ELF-1 (cell line): ENCODE results near the gene PLCG2.
"Not testable (repeated sequence)": the region's sequence is repeated elsewhere in the genome, so short reads cannot be mapped to it uniquely, and the experiment has no call there.

Experiments used
- DNase-seq: peaks from one replicate; pipeline ENCODE4 v3.0.0-alpha.2; 2016; ENCODE audit warnings: low read depth, low spot score

Gene PLCG2

DNA sequence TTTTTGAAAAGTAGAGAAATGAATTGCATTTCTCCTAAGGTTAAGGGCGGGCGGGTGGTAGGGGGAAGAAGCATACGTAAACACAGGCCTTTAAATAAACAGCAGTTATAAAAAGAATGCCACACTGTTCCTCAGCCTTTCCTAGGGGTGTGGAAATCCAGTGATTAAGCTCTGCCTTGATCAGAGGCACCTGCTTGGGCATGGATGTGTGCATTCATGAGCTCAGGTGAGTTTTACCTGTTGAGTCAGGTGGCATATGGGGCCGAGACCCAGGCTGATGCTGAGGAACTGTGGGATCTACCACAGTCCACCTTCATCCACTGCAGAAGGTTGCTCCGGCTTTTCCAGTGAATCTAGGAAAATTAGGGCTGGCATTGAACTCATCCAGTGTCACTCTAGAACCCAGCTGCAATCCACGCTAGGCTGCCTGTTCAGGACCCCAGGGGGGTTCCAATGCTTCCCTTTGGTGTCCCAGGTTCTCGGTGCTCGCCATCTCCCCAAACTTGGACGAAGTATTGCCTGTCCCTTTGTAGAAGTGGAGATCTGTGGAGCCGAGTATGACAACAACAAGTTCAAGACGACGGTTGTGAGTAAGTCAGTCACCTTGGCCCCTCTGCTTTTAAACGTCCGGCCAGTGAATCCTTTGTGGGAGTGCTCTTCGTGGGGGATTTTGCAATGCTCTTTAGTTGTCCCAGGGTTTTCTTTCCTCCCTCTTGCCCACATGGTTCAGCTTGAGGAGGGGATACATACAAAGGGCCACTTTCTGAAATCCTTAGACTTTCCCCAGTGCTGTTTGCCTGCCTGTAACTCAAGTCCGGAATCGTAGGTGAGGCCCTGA is 159.5 kb downstream of the PLCG2 start:
- DNase-seq = no peak

DNA sequence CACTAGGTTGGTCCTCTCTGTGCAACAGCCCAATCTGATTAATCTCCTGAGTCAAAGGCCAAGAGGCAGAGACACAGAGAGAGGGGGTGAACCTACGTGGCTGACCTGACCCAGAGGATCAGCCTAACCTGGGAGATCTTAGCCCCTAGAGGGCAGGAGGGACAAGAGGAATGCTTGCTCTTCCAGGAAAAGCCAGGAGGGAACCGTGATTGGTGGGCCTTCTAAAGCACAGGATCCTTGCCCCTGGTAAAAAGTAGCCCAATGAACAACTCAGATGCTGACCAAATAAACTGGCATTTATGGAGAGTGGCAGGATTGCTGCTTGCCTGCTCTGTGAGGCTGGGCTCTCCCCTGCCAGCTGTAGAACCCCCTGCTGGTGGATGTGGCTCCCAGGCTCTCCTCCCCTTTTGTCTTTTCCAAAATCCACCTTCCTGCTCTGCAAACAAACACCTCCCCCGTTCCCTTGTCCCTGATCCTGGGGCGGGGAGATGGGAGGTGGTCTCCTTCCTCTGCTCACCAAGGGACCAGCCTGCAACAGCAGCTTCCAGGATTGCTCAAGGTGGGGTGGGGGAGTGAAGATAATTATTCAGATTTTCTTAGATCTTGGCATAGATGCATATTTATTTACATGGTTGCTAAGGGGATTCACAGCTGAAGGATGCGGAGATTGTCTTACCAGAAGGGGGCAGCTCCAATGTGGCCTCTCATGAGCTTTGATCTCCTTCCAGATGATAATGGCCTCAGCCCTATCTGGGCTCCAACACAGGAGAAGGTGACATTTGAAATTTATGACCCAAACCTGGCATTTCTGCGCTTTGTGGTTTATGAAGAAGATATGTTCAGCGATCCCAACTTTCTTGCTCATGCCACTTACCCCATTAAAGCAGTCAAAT is 160.3 kb downstream of the PLCG2 start:
- peak; percentile 79 for DNase-seq

DNA sequence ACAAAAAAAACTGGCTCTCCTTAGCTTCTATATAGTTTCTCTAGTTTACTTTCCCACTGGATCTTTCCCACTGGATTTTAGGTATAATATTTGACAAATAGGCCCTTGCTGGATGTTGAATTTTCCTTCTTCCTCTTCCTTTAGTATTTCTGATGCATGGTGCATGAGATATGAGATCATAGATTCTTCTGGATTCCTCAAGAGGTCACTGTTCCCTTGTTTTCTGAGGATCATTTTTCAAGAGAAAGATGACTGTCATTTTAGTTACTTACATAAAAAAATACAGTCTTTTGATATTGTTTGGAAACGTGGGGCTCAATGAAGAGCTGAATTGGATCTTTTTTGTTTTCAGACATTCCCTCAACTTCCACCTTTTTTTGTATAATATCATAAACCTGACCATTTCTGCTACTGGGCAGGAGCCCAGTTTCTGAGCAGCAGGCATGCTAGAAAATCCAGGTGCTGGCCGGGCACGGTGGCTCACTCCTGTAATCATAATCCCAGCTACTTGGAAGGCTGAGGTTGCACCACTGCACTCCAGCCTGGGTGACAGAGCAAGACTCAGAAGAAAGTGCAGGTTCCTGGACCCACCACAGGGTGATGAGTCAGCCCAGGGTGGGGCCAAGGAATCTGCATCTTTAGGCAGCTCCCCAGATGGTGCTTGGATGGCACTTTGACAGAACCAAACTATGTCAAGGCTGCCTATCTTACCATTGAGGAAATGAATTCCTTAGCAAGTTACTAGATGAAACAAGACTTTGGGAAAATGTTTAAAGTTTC is 161.9 kb downstream of the PLCG2 start:
- no peak for DNase-seq

DNA sequence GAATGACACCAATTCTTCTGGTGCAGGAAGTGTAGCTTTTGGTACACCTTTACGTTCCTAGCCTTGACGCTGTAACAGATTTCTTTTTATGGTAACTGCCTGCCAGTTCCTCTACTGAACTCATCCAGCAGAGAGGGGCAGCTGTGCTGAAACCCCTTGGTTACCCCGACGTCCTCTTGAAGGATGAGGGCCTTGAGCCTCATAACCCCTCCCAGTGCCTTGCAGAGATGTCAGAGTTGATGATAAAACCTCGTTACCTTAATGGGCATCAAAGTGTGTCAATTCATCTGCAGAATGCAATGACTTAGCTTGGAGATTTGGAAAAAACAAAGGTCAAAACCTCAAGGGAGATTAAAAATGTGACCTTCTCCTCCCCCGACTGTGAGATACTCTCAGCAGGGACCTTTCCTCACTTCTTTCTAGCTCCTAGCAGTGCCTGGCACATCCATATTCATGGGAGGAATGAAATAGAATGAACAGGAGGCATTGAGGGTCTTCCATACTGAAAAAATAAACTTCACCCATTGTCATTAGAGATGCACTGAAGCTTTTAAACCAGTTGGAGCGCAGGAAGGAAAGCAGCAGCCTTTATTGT is 163.0 kb downstream of the PLCG2 start:
- DNase-seq = no peak

DNA sequence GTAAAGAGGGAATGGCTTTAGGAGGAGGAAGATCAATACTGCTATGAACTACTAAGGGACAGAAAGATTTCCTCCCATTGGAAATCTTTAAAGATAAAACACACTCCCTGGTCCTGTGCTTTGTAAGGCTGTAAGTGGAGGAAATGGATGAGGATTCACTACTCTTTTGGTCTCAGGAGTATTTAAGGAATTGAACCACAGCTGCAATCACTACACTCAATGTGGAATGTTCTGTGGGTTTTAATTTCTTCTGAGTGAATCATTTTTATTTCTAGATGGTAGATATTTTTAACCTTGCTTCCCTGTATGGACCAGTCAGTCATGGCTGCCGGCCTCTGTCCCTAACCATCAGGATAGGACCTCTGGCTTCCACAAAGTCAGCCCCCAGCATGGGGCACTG is 166.6 kb downstream of the PLCG2 start:
- no peak for DNase-seq

DNA sequence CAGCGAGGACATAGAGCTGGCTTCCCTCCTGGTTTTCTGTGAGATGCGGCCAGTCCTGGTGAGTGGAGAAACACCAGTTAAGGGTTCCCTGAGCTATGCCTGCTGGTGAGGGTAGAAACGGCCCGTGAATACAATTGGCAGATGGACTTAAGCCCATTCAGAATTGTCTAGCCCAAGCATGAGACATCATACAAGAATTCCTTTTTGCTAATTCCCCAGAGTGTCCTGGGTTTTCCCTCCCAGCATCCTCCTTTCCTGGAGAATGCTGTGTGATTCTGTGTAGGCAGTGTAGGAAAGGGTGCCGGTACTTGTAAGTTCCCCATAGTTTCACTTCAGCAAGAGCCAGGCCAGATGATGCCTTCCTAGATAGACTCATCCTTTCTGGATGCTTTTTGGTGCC is 167.1 kb downstream of the PLCG2 start:
- DNase-seq = no peak

DNA sequence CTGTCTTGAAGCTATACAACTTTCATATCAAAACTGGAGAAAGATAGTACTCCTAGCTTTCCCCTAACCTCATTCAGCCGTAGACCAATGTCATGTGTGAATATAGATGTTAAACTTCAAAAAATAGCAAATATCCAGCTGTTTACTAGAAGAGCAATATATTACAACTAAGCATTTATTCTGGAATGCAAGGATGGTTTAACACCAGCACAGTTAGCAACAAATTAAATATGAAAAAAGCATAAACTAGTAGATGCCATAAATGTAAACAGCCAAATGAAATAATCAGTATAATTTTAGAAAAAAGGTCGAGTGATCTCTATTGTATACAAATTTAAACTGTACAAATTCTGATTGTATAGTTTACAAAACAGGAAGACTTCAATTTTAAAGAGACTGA is 172.5 kb downstream of the PLCG2 start:
- DNase-seq = no peak

DNA sequence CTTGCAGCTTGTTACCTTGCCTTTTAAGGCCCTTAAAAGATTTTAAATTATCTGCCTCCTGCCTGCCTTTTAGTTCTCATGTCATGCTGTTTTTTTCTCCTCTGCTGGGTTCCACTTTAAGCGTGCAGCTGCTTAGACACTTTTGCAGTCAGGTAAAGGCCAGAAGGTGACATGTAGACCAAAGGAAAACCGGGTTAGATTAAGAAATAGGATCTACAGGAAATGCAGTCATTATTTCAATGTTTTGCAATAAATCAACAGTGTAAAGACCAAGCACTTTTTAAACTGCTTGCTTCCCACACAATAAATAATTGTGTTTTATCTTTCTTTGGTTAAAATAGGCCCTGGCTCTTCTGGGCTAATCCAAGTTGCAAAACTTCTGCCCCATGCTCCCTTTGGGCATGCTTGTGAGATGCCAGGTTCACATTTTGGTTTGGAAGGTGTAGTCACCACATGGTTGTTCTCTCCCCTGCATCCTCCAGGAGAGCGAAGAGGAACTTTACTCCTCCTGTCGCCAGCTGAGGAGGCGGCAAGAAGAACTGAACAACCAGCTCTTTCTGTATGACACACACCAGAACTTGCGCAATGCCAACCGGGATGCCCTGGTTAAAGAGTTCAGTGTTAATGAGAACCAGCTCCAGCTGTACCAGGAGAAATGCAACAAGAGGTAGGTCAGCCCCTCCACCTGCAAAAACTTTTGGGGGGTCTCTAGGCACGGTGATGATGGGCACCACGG is 177.3 kb downstream of the PLCG2 start:
- DNase-seq = no peak

DNA sequence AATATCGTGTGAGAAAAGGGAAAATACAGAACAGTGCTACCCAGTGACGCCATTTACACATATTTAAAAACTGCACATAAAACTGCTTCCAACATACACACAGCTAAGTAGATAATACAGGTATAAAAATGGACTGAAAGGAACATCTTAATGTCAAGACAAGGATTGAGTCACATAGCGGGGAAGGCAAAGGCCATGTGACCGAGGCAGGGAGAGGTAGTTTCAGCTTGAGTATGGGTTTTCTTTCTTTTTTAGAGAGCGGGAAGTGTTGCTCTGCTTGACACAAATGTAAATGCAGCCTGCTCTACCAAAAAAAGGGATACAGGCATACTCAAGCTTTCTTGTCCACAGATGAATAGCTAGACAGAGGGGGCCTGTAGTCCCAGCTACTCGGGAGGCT is 185.7 kb downstream of the PLCG2 start:
- DNase-seq = no peak

DNA sequence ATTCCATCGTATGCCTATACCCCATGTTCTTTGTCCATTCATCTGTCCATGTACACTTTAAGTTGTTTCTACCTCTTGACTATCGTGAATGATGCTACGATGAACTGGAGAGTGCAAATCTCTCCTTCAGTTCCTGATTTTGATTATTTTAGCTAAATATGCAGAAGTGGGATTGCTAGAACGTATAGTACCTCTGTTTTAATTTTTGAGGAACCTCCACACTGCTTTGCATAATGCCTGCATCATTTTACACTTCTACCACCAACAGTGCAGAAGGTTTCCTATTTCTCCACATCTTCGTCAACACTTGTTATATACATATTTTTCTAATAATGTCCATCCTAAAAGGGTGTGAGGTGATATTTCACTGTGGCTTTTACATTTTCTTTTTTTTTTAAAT is 188.3 kb downstream of the PLCG2 start:
- no peak for DNase-seq

DNA sequence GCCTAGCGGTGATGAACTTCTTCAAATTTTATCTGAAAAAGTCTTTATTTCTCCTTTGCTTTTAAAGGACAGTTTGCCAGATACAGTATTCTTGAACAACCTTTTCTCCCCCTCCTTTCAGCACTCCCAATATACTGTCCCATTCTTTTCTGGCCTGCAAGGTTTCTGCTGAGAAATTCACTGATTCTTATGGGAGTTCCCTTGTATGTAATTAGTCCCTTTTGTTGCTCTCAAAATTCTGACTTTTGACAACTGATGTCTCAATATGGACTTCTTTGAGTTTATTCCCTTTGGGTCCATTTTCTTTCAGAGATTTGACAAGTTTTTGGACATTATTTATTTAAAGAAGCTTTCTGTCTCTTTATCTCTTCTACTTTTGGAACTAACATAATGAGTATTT is 192.8 kb downstream of the PLCG2 start:
- DNase-seq = no peak

DNA sequence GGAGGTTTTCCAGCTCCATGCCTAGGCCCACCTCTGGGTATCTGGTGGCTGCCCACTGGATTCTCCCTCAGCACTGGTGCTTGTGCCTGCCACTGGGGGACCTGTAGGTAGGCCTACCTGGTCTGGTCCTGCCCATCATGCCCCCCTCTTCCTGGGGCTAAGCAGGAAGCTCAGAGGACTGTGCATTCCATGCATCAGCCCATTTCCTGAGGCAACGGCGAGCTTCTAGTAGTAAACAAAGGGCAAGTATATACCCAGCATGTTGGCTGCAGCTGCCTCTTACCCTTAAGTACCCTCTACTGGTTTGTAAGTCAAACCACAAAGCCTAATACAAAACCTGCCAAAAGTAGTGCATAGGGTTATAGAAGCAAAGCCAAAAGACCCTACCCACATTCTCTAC is 194.6 kb downstream of the PLCG2 start:
- peak; percentile 15 for DNase-seq

DNA sequence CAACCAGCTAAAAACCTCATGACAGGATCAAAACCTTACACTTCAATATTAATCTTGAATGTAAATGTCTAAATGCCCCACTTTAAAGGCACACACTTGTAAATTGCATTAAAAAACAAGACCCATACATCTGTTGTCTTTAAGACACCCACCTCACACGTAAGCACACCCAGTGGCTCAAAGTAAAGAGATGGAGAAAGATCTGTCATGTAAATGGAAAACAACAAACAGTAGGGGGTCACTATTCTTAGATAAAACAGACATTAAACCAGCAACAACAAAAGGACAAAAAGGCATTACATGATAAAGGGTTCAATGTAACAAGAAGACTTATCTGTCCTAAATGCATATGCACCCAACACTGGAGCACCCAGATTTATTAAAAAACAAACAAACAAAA is 196.5 kb downstream of the PLCG2 start:
- no peak for DNase-seq

DNA sequence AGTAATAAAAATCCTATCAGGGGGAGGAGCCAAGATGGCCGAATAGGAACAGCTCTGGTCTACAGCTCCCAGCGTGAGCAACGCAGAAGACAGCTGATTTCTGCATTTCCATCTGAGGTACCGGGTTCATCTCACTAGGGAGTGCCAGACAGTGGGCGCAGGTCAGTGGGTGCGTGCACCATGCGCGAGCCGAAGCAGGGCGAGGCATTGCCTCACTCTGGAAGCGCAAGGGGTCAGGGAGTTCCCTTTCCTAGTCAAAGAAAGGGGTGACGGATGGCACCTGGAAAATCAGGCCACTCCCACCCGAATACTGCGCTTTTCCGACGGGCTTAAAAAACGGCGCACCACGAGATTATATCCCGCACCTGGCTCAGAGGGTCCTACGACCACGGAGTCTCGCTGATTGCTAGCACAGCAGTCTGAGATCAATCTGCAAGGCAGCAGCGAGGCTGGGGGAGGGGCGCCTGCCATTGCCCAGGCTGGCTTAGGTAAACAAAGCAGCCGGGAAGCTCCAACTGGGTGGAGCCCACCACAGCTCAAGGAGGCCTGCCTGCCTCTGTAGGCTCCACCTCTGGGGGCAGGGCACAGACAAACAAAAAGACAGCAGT is 198.3 kb downstream of the PLCG2 start:
- not testable (repeated sequence) for DNase-seq

DNA sequence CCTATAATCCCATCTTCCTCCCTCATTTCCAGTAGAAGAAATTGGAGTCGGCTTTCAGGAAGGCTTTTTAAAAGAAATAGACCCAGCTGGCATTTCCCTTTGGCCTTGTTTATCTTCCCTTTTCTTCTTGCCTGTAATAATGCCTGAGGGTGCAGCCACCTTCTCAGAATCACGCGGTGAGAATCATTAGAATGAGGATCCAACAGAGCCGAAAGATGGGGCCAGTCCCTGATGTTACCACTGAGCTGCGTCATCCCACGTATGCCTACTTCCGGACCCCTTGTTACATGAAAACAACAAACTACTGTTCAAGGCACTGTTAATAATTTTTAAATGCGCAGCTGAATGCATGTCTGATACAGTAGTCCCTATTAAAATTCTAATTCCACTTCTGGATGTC is 208.0 kb downstream of the PLCG2 start:
- no peak for DNase-seq

DNA sequence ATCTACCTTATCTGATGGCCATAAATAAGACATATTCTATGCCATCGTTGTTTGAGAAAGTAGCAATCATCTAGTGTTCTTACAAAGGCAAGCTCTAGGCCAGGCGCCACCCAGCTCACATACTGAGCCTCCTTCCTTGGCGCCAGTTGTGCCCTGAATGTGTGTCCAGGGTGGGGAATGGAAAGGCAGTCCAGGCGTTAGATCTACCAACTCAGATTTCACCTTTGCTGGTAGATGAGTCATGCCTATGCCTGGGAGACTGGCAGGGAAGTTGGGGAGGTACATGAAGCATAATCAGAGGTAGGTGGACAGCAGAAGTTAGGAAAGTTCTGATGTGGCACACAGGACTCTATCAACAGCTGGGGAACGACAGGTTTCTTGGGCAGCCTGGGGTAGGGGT is 208.6 kb downstream of the PLCG2 start:
- no peak for DNase-seq

DNA sequence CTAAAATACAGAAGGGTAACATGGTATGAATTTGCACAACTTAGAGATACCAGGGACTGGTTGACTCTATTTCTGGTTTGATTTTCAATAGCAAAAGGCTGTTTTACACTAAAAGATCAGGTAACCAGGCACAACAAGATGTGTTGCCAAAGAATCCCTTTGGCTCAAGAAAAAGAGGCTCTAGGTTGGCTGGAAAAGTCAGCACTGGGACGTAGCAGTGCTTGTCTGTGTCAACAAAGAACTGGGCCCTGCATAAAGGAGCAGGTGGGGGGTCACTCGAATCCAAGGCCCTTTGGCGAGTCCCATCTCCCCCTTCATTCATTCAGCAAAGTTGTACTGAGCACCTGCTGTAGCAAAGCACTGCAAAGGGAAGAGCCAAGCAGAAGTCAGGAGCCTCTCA is 213.8 kb downstream of the PLCG2 start:
- no peak for DNase-seq

DNA sequence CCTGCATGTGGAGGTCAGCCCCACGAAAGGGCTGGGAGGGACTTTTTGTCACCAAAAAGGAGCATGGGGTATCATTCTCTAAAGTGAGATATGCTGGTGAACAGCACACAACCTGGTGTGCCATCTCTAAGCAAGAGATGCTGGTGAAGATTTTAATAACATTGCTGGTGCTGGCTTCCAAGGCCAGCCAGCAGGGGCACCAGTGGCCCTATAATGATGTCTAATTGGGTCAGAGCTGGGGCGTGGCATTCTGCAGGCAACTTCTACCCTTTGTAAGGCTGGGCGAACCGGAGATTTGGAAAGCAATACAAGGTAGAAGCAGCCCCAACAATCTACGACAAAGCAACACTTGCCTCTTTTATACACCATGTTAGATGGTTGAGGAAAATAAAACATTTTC is 215.4 kb downstream of the PLCG2 start:
- no peak for DNase-seq

DNA sequence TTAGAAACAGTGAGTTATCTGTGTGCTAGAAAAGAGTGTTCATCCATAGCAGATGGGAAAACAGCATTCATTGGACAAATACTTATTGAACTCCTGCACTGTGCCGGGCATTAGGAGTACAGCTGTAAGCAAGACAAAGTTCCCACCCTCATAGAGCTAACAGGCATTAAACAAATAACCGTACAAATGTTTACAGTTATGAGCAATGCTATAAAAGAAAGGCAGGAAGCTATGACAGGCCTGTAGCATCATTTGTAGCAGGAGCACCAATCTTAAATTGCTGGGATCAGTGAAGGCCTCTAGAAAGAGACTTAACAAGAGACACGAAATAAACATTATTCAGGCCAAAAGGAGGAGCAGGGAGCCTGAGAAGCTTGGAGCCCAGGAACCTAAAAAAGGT is 216.6 kb downstream of the PLCG2 start:
- DNase-seq = no peak

DNA sequence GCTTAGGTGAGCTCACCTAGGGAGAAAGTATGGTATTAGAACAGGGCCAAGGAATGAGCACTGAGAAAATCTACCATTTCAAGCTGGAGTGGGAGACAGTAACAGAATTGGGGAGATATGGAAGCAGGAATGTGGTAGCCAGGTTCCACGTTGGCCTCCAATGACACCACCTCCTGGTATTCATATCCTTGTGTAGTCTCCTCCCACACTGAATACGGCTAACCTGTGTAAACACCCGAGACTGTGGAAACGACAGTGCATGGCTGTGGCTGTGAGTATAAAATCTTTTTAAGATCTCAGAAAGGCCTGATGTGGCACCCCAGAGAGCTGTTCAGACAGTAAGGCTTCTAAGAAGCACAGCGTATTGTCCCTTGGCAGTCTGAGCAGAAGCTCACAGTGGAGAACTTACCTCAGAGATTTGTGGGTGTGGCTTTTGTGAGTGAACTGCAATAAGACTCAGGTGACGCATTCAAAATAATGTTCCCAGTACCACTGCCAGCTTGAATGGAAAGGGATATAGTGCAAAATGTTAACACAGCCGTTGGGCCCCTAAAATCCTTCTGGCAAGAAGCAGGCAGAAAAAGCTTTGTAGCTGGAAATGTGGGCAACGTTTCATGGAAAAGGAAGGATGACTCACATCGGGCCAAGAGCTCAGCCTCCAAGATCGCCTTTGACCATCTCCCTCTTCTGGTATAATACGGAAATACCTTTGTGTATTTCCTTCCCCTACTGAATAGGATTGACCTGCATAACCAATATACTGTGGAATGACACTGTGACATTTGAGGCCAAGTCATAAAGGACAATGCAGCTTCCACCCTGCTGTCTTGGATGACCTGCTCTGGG is 217.8 kb downstream of the PLCG2 start:
- DNase-seq = peak; percentile 50
